Measurements from ENCODE around the gene KCNH1. TPM values are rescaled to one million over a fixed set of nuclear protein-coding genes. Genes with fewer than 3 reads are reported as not detected.

The KCNH1 gene
- total RNA-seq, 2 donors from 2014 or later = 3.2 to 3.5 TPM

DNA sequence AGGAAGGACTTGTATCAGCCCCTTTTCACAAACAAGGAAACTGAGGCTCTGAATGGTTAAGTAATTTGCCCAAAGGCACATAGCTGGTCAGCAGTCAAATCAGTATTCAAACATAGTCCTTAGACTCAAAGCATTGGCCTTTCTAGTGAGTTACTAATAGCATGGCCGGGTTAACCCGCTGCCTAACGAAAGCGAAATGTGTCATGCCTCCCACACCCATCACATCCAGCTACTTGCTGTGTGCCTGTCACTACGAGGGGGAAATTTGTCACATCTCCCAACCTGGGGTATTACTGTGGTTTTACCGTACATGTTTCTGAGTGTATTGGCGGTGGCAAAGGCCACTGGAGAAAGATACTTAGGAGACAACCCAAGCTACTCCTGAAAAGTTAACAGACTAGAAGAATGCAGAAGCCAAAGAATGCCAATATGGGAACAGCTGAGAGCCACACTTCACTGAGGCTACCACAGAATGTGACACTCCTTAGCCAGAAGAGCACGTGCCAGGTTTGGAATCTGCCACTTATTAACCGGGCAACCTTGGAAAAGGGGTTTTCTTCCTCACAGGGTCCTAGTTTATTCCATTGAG lies 363.5 kb downstream of the KCNH1 start:
- H3K4me3 ChIP-seq (ENCODE audit: low read length) = no peak overlapping the region
- Mint-ChIP-seq H3K9me3 (no peaks in the 10 kb centered on the region), H3K36me3 (ENCODE audit: low read depth) (no peaks in the 10 kb centered on the region), H3K4me3 (no peak overlapping the region), H3K27me3 (ENCODE audit: insufficient read depth) (no peaks in the 10 kb centered on the region), H3K4me1 (peaks cover 10% of the 10 kb centered on the region), H3K27ac (no peak overlapping the region)
- H3K36me3 ChIP-seq (ENCODE audit: control insufficient read depth, insufficient read depth, low read length) = no peaks in the 10 kb centered on the region
- H3K27me3 ChIP-seq (ENCODE audit: control insufficient read depth, insufficient read depth, low read length, poor library complexity, severe bottlenecking) = no peaks in the 10 kb centered on the region
- DNase-seq = no peak
- 84 to 96% methylated on average over 6 to 9 of the region's 9 CpGs for WGBS, 2 experiments (ENCODE audit: insufficient coverage in 1 of 2, insufficient read length in 1 of 2)
- no peak overlapping the region for H3K27ac ChIP-seq (ENCODE audit: low read depth, low read length)
- no peak for TF ChIP-seq CTCF (conservative IDR thresholded peaks at IDR 0.05)
- no peak overlapping the region for H3K9ac ChIP-seq (ENCODE audit: extremely low read depth, low read length, poor library complexity, severe bottlenecking)
- H3K9me3 ChIP-seq (ENCODE audit: control insufficient read depth, low read length) = no peaks in the 10 kb centered on the region
- no peaks in the 10 kb centered on the region for H3K4me1 ChIP-seq (ENCODE audit: control insufficient read depth, insufficient read depth, low read length)

DNA sequence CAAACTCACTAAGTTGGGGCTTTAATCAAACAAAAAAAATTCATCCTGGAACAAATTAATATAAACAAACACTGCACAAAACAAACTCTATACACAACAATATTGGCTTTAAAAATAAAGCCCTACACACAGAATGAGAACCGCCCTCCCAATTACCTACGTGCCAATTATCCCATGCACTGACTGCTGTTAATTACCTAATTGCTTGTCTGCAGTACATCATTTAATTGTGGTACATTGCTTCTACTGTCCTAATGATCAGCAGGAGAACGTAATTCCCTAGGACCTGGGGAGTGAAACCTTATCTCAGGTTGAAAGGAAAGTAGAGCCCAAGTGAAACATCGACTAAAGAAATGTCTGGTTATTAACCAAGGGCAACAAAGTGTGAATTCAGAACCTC lies 364.5 kb downstream of the KCNH1 start:
- Histone ChIP-seq H3K9me3 (ENCODE audit: control insufficient read depth, low read length) (no peaks in the 10 kb centered on the region), H3K27ac (ENCODE audit: low read depth, low read length) (no peak overlapping the region), H3K4me3 (ENCODE audit: low read length) (no peak overlapping the region), H3K9ac (ENCODE audit: extremely low read depth, low read length, poor library complexity, severe bottlenecking) (no peak overlapping the region), H3K36me3 (ENCODE audit: control insufficient read depth, insufficient read depth, low read length) (no peaks in the 10 kb centered on the region), H3K27me3 (ENCODE audit: control insufficient read depth, insufficient read depth, low read length, poor library complexity, severe bottlenecking) (no peaks in the 10 kb centered on the region), H3K4me1 (ENCODE audit: control insufficient read depth, insufficient read depth, low read length) (no peaks in the 10 kb centered on the region)
- H3K27me3 Mint-ChIP-seq (ENCODE audit: insufficient read depth) = peaks cover 2% of the 10 kb centered on the region
- WGBS, 2 experiments (ENCODE audit: insufficient coverage in 1 of 2, insufficient read length in 1 of 2) = 89 to 91% methylated on average over 4 of the region's 4 CpGs
- no peak overlapping the region for H3K4me3 Mint-ChIP-seq
- no peaks in the 10 kb centered on the region for H3K36me3 Mint-ChIP-seq (ENCODE audit: low read depth)
- H3K27ac Mint-ChIP-seq = no peak overlapping the region
- H3K4me1 Mint-ChIP-seq = peaks cover 10% of the 10 kb centered on the region
- no peak for TF ChIP-seq CTCF (conservative IDR thresholded peaks at IDR 0.05)
- no peaks in the 10 kb centered on the region for H3K9me3 Mint-ChIP-seq
- DNase-seq = no peak

- Histone ChIP-seq H3K9ac (ENCODE audit: extremely low read depth, low read length, poor library complexity, severe bottlenecking) (no peak overlapping the region), H3K4me1 (ENCODE audit: control insufficient read depth, insufficient read depth, low read length) (no peaks in the 10 kb centered on the region), H3K9me3 (ENCODE audit: control insufficient read depth, low read length) (no peaks in the 10 kb centered on the region), H3K27ac (ENCODE audit: low read depth, low read length) (no peak overlapping the region), H3K36me3 (ENCODE audit: control insufficient read depth, insufficient read depth, low read length) (no peaks in the 10 kb centered on the region), H3K27me3 (ENCODE audit: control insufficient read depth, insufficient read depth, low read length, poor library complexity, severe bottlenecking) (peaks cover 10% of the 10 kb centered on the region), H3K4me3 (ENCODE audit: low read length) (no peak overlapping the region)
- 50 to 73% methylated on average over 1 to 2 of the region's 2 CpGs for WGBS, 2 experiments (ENCODE audit: insufficient coverage in 1 of 2, insufficient read length in 1 of 2)
- Mint-ChIP-seq H3K27me3 (ENCODE audit: insufficient read depth) (peaks cover 30% of the 10 kb centered on the region), H3K4me3 (no peak overlapping the region), H3K4me1 (no peaks in the 10 kb centered on the region), H3K27ac (no peak overlapping the region), H3K9me3 (peaks cover 7% of the 10 kb centered on the region), H3K36me3 (ENCODE audit: low read depth) (no peaks in the 10 kb centered on the region)
- no peak for DNase-seq
- TF ChIP-seq CTCF (conservative IDR thresholded peaks at IDR 0.05) = no peak
Measured at GRCh38 chr1:210764536-210764935, 369.4 kb downstream of the KCNH1 start.

Measured in endodermal cell (in vitro differentiated cells).